HT-29 (cell line): Measurements from ENCODE around the gene FHIT. TPM values are rescaled to one million over a fixed set of nuclear protein-coding genes. Genes with fewer than 3 reads are reported as not detected.

Experiments used
- DNase-seq: peaks from one replicate; pipeline ENCODE4 v3.0.0-alpha.2; 2015; ENCODE audit warnings: low spot score
- total RNA-seq: library from RNA; depleted of rRNA; stranded (reverse); fragments of >200 nt; shearing (Covaris generic); gene quantifications from 2 replicates; pipeline ENCODE4 v1.2.3, GENCODE V29; 2014

The FHIT gene
- total RNA-seq, 1 experiment from 2014 or later, result not detected

DNA sequence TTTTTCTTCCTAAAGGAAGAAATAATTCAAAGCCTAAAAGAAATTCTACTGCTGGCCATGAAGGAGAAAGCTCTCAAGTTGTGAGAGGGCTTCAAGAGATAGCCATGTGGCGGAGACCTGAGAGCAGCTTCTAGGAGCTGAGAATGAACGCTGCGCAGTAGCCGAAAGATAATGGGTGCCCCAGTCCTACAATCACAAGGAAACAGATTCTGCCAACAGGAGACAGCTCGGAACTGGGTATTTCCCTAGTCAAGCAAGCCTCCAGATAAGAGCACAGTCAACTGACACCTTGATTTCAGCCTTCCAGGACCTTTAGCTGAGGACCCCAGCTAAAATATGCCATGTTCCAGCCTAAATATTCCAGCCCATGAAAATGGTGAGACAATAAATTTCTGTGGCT lies 824.1 kb downstream of the FHIT start:
- no peak for DNase-seq

DNA sequence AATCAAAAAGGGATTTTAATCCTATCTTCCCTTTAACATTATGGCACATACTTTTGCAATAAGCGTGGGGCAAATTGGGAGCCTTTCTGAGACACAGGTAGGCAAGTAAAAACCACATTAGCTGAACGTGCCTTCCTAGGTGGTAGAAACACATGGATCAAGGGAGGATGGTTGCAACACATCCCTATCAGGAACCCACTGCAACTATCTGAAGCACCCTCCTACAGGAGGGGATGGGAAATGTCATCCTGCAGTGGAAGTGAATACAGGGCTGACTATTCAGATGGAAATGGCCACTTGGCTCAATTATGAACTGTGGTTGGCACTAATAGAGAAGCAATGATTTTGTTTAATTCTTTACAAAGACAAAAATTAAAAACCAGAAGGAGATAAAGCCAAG lies 826.3 kb downstream of the FHIT start:
- no peak for DNase-seq

DNA sequence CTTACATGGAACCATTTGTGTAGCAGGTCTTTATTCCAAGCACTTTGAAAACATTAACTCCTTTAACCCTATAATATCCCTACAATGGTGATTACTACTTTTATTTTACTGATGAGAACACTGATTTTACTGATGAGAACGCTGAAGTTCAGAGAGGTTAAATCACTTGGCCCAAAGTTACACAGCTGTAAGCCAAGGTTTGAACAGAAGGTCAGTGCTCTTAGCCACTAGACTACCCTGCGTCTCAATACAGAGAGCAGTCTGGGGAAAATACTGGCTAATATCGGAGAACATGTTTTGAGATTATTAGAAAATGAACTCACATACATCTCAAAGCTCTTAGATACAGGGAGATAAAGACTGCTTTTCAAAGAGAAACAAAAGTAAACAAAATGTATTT lies 827.2 kb downstream of the FHIT start:
- DNase-seq, result no peak

DNA sequence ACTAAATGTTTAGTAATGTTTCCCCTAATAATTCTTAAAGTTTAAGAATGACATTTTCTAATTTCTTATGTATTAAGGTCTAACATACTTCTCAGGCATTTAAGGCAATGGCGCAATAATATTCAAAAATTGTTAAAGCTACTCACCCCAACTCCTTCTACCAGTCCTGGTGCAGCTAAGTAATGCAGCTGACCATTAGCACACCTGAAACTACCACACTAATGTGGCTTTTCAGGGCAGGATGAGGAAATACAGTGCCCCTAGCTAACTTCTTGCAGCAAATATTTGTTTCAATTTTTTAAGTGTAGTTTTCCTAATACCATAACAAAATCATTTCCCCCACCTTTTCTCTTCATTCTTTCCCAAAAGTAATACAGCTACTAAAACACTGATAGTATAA lies 827.7 kb downstream of the FHIT start:
- no peak for DNase-seq

DNA sequence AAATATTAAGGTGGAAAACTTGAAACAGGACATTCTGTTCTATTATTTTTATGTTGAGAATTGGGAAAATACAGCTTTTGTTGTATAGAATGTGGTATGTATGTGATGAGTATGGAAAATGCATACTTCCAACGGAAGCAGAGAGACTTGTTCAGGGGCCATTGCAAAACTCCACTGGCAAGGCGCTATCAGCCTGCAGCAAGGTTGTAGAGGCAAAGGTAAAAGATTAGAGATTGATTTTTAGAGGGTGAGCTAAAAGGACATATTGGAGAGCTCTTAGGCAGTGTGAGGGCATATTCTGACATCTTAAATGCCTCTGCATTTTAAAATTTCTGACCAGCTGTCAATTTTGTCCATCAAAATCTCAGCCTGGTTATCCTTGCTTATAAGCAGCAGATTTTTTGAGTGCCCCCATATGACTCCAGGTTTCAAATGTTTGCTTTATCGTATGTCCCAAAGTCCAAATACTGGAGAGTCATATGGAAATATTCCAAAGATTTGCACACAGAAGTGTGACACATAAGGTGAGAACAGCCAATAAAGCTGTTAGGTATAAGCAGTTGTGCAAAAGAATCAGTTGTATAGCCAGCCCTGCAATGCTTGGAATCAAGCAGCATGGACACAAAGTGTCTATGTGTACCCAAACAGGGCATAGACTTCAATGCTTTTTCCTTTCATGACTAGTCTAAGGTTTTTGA lies 829.4 kb downstream of the FHIT start:
- no peak for DNase-seq

DNA sequence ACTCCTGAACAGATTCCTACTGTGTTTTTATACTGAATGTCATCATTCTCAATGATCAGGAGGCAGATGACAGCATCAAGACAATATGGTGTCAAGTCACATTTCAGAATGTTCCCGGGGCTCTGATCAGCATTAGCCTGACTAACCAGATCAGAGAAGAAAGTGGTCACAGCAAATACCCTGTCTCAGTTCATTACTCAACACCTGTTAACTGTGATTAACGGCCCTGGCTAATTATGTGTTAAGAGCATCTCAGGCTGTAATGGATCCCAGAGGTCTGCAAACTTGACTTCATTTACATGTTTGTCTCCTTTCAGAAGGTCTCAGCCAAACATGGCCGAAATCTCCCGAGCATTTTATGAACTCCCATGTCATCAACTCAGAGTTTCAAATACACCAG lies 833.7 kb downstream of the FHIT start:
- no peak for DNase-seq

DNA sequence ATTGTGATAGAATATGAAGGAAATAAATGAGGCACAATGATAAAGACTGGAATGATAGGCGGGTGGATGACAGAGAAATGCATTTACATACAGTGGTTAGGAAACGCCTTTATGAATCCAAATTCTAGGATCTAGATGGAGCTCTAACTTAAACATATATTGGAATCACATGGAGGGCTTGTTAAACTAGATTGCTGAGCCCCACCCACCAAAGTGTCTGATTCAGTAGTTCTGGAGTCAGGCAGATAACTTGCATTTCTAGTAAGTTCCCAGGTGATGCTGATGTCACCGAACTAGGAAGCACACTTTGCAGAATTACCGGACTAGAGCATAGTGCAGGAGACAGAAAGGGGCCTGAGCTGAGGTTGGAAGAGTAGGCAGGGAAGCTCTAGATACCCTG lies 837.2 kb downstream of the FHIT start:
- DNase-seq, result no peak

DNA sequence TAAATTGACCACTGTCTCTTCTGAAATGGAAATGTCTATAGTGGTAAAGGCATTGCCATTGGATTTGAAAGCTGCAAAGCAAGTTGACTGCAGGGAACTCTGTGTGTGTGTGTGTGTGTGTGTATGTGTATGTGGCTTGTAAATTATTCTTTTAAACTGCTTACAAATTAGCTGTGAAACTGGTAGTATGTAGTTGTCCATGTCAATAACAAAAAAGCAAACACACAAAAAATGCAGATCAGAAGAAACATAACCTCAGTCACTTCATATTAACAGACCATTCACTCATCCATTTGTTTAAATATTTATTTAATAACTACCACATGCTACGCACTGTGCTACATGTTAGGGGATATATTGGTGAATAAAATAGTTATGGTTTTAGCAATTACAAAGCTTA lies 837.7 kb downstream of the FHIT start:
- DNase-seq, result no peak

DNA sequence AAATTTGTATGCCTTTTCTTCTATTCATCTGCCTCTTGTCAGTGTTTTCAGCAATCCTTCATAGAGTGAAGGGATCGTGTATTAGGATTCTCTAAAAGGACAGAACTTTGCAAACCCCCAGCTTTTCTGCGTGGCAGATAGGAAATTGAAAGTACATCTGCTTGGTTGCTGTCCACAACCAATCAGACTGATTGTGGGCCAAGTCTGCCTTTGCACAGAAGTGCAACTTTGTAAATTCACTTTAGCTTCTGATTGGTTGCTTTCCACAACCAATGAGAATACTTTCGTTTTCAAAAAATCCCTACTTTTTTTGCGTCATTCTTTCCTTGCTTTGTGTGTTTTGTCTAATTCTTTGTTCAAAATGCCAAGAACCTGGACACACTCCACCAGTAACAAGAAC lies 847.4 kb downstream of the FHIT start:
- DNase-seq, result no peak

DNA sequence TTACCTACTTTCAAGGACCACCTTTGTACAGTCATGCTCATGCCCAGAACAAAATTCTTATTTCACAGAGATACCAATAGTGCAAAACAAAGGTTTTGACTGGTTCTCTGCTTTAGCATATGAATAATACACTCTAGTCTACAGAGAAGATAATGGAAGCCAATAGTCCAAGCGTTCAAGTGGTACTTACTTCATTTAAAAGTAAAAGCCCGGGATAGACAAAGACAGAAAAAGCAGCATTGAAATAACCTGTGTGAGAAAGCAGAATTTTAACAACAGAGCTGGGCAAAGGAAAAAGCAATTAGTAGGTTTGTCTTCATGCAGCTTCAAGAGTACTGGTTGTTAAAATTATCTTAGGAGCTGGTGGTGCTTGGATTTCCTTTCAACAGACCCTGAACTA lies 848.3 kb downstream of the FHIT start:
- DNase-seq, result no peak

DNA sequence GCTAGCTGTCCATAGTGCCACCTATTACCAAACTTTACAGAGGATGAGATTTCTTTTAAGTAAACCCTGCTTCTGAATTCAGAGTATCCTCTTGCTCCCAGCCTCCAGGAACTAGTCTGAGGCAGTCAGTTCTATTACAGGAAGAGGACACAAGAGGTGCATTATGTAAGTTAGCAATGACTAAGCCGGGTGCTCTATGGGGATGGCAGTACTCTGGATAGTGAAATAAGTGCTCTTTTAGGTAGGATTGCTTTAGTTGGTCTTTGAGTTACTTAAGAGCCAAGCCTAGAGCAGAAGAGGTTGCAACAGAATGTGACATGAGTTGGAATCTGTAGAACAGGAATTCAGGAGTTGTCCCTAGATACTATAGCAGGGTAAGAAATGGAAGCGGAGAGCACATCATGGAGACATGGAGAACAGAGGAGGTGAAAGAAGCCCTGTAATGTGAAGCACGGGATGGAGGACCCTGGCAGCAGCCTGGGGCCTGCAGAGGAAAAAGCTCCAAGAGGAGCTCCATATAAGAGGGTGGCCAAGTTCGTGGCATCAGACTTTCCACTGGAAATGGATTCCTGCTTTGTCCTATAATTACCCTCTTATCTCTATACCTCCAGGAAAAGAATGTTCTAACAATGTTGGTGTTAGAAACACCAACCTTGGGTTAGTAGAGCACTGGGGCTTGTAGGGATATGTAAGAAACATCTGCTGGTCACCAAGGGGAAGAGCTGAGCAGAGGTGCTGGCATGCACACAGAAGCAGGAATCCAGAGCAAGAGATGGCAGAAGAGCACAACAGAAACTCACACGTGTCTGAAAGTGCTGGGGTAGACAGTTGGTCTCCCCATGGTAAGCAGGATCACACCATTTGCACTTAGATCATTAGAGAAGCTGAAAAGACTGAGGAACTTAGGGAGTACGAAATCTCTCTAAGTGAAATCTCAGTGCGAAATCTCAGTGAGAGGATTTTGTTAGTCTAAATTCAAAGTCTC lies 851.1 kb downstream of the FHIT start:
- no peak for DNase-seq

DNA sequence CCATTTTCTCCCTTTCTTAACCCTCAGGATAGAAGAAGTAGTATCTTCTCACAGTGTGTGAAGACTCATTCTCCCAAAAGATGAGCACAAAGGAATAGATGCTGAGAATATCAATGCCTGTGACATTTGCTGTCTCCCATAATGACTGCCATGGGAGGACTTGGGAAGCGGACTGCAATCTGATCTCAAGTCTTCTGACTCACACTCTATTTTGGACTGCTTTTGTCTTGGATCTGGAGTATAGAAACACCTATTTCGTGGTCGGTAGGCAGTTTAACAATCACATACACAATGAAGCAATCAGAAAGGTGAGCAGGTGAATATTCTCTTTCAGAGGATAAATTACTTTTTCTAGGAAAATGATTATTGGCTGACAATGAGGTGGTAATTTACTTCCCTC lies 852.0 kb downstream of the FHIT start:
- DNase-seq, result no peak

DNA sequence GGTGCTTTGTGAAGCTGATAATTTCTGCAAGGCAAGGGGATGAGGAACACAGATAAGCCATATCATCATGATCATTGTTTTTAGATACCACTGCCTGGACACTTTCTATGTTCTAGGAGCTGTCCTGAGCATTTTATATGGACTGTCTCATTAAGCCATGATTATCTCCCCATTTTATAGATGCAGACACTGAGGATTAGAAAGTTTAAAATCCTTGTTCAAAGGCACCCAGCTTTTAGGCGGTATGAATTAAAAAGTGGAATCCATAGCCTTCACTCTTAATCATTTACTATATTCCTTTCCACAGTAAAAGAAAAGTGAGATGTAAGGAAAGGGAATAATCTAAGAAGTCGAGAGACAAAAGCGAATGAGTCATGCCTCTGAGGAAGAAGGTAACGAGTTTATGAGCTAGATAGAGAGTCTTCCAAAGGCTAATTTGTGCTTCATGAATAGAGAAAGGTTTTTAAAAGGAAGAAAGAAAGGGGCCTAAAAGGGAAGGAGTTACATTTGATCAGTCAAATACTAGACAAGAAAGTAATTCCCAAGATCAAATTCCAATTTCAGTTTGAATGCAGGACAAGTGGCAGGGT lies 856.0 kb downstream of the FHIT start:
- no peak for DNase-seq

DNA sequence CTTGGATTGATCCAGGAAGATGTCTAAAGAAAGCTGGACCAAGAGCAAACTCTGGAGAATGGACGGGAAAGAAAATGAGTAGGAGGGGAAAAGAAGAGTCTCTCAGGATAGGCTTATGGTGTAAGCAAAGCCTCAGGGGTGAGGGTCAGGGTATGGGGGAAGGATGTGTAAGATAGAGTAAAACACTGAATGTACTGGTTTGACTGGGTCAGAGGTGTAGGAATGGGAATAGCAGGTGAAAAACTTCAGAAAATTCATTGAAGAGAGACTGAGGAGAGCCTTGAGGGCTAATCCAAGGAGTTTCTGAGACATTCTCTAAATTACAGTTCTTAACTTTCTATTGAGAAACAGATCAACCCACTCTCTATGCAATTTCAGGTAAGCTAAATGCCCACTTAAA lies 857.3 kb downstream of the FHIT start:
- no peak for DNase-seq

DNA sequence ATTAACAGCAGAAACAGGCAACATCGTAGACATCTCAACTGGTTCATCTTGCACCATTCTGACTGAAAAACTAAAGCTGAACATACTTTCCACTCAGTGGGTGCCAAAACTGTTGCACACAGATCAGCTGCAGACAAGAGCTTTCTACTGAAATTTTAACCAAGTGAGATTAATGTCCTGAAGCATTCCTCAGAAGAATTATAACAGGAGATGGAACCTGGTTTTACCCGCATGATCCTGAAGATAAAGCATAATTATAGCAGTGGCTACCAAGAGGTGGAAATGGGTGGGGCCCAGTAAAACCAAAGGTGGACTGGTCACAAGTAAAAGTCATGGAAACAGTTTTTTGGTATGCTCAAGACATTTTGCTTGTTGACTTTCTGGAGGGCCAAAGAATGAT lies 858.8 kb downstream of the FHIT start:
- DNase-seq, result no peak

DNA sequence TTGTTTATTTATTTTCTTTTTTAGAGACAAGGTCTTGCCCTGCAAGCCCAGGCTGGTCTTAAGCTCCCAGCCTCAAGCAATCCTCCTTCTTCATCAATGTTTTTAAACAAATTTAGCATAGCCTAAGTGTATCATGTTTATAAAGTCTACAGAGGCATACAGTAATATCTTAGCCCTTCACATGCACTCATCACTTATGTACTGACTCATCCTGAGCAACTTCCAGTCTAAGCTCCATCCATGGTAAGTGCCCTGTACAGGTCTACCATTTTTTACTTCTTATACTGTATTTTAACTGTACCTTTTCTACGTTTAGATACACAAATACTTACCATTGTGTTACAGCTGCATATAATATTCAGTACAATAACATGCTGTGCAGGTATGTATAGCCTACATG lies 860.0 kb downstream of the FHIT start:
- no peak for DNase-seq

DNA sequence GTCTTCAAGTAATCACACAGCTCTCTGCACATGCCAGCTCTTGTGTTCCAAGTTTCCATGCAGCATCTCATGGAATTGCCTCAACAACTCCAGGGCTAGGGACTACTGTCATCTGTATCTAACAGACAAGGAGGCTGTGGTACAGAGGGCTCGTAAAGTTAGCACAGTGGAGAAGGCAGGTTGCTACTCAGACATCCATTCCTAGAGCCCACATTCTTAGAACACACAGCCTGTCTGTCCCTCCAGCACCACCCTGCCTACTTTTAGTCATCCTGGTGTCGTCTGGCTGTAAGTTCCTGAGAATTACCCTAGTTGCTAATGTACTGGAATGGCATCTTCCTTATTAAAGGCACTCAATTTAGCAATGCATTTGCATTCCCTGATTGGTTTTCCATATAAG lies 862.5 kb downstream of the FHIT start:
- DNase-seq, result no peak

DNA sequence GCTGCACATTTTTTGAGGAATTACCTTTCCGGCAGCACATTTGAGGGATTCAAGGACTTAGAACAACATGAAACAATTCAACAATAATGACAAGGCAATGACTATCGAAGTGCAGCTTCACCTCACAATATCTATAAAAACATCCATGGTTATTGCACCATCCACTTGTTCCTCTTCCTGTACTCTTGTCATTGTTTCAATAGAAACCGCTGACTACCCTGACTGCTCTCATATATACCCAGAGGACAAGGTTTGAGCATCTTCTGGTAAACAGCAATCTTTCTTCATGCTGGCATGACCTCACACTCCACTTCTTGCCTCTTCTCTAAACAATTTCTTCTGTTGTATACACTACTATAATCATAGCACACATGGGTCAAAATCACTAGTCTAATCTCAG lies 864.9 kb downstream of the FHIT start:
- DNase-seq, result no peak

DNA sequence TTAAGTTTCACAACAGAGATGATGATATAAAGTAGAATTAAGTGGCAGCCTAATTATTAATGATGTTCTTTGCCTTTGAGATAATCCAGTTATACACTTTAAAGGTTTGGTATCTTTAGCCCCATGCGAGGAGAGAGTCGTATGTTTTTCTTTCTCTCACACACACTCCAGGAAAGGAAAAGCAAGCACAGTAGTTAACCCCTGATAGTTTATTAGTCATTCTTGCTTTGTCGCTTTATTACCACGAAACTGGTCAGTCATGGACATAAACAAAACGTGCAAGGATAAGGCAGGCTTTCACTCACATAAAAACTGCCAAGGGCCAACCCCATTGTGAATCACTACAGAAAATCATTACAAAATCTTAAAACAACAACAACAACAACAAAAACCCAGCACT lies 866.9 kb downstream of the FHIT start:
- no peak for DNase-seq

DNA sequence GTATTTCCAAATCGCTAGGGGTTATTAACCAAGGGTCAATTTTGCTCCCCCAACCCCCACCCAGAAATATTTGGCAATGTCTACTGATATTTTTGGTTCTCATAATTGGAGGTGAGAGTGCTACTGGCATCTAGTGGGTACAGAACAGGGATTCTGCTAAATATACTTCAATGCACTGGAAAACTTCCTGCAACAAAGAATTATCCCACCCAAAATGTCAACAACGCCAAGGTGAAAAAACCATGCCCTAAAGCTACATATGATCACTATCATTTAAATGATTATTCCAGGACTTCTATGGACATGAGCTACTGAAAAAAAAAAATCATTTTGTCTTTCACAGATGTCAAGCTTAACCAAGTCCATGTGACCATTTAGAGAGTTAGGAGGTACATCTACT lies 867.9 kb downstream of the FHIT start:
- no peak for DNase-seq

DNA sequence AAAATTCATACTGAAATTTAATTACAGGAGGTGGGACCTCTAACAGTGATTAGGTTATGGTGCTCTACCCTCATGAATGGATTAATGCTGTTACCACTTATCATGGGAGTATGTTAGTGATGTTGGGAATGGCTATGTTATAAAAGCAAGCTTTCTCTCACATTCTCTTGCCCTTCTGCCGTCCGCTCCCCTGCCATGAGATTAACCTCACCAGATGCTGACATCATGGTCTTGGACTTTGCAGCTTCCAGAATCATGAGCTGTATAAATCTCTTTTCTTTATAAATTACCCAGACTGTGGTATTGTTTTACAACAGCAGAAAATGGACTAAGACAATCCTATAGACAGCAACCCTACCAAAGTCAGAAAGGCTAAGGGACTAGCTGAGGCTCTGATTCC lies 884.8 kb downstream of the FHIT start:
- no peak for DNase-seq

DNA sequence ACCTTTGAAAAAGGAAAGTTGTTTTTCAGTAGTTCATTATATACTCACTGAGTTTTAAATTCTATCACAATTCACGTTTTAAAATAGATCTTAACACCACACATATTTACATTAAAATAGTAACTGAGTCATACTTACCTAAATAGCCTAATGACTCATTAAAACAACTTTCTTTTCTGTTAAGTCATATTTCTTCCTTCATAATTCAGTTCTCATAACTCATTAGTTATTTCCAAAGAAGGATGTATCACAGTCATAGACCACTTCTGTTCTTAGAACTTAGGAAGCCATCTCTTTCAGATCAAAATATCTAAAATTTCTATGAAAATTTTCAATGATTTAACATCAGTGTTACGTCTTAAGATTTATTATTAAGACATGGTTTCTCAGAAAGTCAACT lies 885.9 kb downstream of the FHIT start:
- no peak for DNase-seq

DNA sequence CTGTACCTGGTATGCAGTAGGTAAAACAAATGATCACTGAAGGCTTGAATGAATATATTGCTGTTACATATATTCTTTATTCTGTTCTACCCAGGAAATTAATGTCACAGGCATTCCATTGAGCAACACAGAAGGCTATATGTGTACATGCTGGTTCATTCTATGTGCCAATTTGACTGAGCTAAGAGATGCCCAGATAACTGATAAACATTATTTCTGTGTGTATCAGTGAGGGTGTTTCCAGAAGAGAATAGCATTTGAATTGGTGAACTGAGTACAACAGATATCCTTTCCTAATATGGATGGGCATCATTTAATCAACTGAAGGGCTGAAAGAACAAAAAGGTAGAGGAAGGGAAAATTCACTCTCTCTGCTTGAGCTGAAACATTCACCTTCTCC lies 886.8 kb downstream of the FHIT start:
- no peak for DNase-seq
